GM10248 (cell line): ENCODE results near the gene SPATA16.

Experiments used
- CTCF ChIA-PET: fragments of 300-600 bp; sonication (Branson Sonifier 250); formaldehyde crosslinking; extraction: SDS; loops from one replicate; lab custom pipeline; 2021; ENCODE audit warnings: antibody characterized with exemption; lab: Yijun Ruan, JAX
- POLR2A ChIA-PET: fragments of 350-650 bp; sonication (Branson Sonifier 250); formaldehyde crosslinking; extraction: SDS; loops from one replicate; lab custom pipeline; 2020; ENCODE audit warnings: antibody characterized with exemption; lab: Yijun Ruan, JAX
- DNase-seq: peaks from one replicate; pipeline ENCODE4 v3.0.0; 2012; ENCODE audit errors: extremely low spot score
- CTCF ChIP-seq: IDR thresholded peaks from 2 replicates; pipeline ENCODE4 v1.5.1; 2012; ENCODE audit warnings: mild to moderate bottlenecking, low read depth; ENCODE audit errors: extremely low read depth, missing control alignments, control extremely low read depth

The SPATA16 gene

GRCh38 chr3:173045770-173046382, 95.2 kb downstream of the SPATA16 start:
- peak; percentile 14 for TF ChIP-seq CTCF
- DNase-seq = no peak
- ChIA-PET POLR2A (no interaction called here), CTCF (no interaction called here)

GRCh38 chr3:173044998-173045397, 96.0 kb downstream of the SPATA16 start:
- no peak for TF ChIP-seq CTCF
- POLR2A ChIA-PET = no interaction called here
- CTCF ChIA-PET = interaction anchor here (0.7 kb wide), 1 partner anchor 17 kb away, joined by 3 read pairs; no protein-coding TSS in a partner anchor
- DNase-seq = no peak

- TF ChIP-seq CTCF = no peak
- ChIA-PET CTCF (no interaction called here), POLR2A (no interaction called here)
- DNase-seq = no peak
Measured at GRCh38 chr3:173043757-173044156, 97.3 kb downstream of the SPATA16 start.

- DNase-seq = no peak
- CTCF ChIA-PET = interaction anchor here (1.0 kb wide), 1 partner anchor 10 kb away, joined by 3 read pairs; no protein-coding TSS in a partner anchor
- no peak for TF ChIP-seq CTCF
- POLR2A ChIA-PET = no interaction called here
Measured at GRCh38 chr3:173038484-173038871, 102.6 kb downstream of the SPATA16 start.

- POLR2A ChIA-PET = no interaction called here
- CTCF ChIA-PET = interaction anchor here (1.0 kb wide), 1 partner anchor 9 kb away, joined by 3 read pairs; no protein-coding TSS in a partner anchor
- no peak for TF ChIP-seq CTCF
- DNase-seq = no peak
Measured at GRCh38 chr3:173037840-173038483, 103.1 kb downstream of the SPATA16 start.

- DNase-seq = no peak
- ChIA-PET CTCF (interaction anchor here (0.6 to 1.3 kb wide), 2 partner anchors 9 to 11 kb away, joined by 3 read pairs; no protein-coding TSS in a partner anchor), POLR2A (no interaction called here)
- TF ChIP-seq CTCF = no peak
Measured at GRCh38 chr3:173030273-173030672, 110.8 kb downstream of the SPATA16 start.
